ENCODE results near the gene IDH3G. TPM values are rescaled to one million over a fixed set of nuclear protein-coding genes. Genes with fewer than 3 reads are reported as not detected.

The IDH3G gene
- polyA plus RNA-seq, 3 donors = 115 to 201 (median 130) TPM

DNA sequence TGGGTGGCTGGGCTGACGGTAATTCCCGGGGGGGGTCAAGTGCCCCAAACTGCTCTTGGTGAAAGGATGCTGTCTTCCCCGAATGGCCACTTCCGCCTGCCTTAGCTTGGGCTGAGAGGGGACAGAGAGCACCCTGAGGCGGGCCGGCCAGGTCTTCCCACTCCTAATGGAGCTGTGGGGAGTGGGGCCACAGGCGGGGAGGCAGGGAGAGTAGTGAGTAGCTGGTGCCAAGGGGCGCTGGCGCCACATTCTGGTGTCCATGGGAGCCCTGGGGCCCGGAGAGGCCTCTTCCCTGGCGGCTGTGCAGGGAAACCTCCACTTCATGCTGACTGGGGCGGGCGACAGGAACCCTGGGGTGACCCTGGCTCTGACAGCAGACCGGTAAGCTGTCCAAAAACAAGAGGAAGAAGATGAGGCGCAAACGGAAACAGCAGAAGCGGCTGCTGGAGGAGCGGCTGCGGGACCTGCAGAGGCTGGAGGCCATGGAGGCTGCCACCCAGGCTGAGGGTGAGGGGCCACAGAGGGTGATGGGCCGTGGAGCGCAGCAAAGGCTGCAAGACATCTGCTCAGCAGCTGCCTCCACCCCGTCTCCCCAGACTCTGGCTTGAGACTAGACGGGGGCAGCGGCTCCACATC is 10.7 kb downstream of the IDH3G start:
- DNase-seq = no peak
- no peaks in the 10 kb centered on the region for H3K4me1 ChIP-seq (ENCODE audit: control insufficient read depth in 1 of 2, insufficient read depth in 2 of 2, low read length in 2 of 2)
- Mint-ChIP-seq H3K27me3 (ENCODE audit: low read depth in 3 of 3) (peaks cover 15 to 25% (median 18%) of the 10 kb centered on the region in 3 donors), H3K9me3 (peaks cover 0 to 5% (median 0%) of the 10 kb centered on the region in 7 donors), H3K36me3 (peaks cover 27 to 36% of the 10 kb centered on the region in 2 donors), H3K4me1 (no peaks in the 10 kb centered on the region), H3K4me3 (no peak overlapping the region), H3K27ac (peak overlapping the region in 2 of 7 donors; percentile 18 to 64)
- no peak overlapping the region for H3K27ac ChIP-seq (ENCODE audit: low read depth in 1 of 2, low read length in 2 of 2)
- 52% methylated on average over 6 of the region's 24 CpGs for WGBS (ENCODE audit: insufficient coverage)
- H3K4me3 ChIP-seq (replicated peaks in 1 of 3; ENCODE audit: low read depth in 2 of 3, low read length in 3 of 3) = no peak overlapping the region
- H2AFZ ChIP-seq (ENCODE audit: insufficient read depth, low read depth, low read length, poor library complexity, severe bottlenecking) = no peak overlapping the region
- TF ChIP-seq, protein P1, sequence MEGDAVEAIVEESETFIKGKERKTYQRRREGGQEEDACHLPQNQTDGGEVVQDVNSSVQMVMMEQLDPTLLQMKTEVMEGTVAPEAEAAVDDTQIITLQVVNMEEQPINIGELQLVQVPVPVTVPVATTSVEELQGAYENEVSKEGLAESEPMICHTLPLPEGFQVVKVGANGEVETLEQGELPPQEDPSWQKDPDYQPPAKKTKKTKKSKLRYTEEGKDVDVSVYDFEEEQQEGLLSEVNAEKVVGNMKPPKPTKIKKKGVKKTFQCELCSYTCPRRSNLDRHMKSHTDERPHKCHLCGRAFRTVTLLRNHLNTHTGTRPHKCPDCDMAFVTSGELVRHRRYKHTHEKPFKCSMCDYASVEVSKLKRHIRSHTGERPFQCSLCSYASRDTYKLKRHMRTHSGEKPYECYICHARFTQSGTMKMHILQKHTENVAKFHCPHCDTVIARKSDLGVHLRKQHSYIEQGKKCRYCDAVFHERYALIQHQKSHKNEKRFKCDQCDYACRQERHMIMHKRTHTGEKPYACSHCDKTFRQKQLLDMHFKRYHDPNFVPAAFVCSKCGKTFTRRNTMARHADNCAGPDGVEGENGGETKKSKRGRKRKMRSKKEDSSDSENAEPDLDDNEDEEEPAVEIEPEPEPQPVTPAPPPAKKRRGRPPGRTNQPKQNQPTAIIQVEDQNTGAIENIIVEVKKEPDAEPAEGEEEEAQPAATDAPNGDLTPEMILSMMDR (IDR thresholded peaks at IDR 0.05) = no peak
- peaks cover 0 to 23% of the 10 kb centered on the region in 2 donors for H3K27me3 ChIP-seq (ENCODE audit: control insufficient read depth in 2 of 2, insufficient read depth in 2 of 2, low read length in 2 of 2)
- peaks cover 32 to 33% of the 10 kb centered on the region in 2 donors for H3K36me3 ChIP-seq (replicated peaks in 1 of 2; ENCODE audit: control insufficient read depth in 1 of 2, insufficient read depth in 2 of 2, low read length in 2 of 2)
- no peaks in the 10 kb centered on the region for H3K79me2 ChIP-seq (ENCODE audit: insufficient read depth, low read length)
- no peaks in the 10 kb centered on the region for H3K9me3 ChIP-seq (replicated peaks in 1 of 2; ENCODE audit: control insufficient read depth in 1 of 2, insufficient read depth in 1 of 2, low read length in 2 of 2)
- intact Hi-C loops (cut with micrococcal nuclease) = no loop called here
- H4K20me1 ChIP-seq (ENCODE audit: insufficient read depth, low read length) = peaks cover 14% of the 10 kb centered on the region
- H3K9ac ChIP-seq (ENCODE audit: insufficient read depth, low read length, poor library complexity, severe bottlenecking) = no peak overlapping the region
- no peak overlapping the region for H3K4me2 ChIP-seq (replicated peaks; ENCODE audit: extremely low read depth, low read length, poor library complexity, severe bottlenecking)

DNA sequence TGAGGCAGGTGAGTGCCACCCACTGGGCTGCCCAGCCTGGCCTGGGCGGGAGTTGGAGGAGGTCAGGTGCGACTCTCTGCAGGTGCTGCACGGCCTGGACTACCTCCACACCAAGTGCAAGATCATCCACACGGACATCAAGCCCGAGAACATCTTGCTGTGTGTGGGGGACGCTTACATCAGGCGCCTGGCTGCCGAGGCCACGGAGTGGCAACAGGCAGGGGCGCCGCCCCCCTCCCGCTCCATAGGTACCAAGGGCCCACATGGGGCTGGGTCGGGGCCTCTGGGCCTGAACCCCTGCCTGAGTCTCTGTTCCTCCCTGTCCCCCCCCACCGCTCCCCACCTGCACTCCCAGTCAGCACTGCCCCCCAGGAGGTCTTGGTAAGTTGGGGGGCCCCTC is 11.3 kb downstream of the IDH3G start:
- no CpG with 5 or more reads among the region's 14 CpGs for WGBS (ENCODE audit: insufficient coverage)
- H3K27me3 ChIP-seq (ENCODE audit: control insufficient read depth in 2 of 2, insufficient read depth in 2 of 2, low read length in 2 of 2) = peaks cover 0 to 23% of the 10 kb centered on the region in 2 donors
- H3K4me1 ChIP-seq (ENCODE audit: control insufficient read depth in 1 of 2, insufficient read depth in 2 of 2, low read length in 2 of 2) = no peaks in the 10 kb centered on the region
- no peak overlapping the region for H2AFZ ChIP-seq (ENCODE audit: insufficient read depth, low read depth, low read length, poor library complexity, severe bottlenecking)
- Mint-ChIP-seq H3K27me3 (ENCODE audit: low read depth in 3 of 3) (peaks cover 15 to 27% (median 18%) of the 10 kb centered on the region in 3 donors), H3K36me3 (peaks cover 23 to 32% of the 10 kb centered on the region in 2 donors), H3K4me1 (no peaks in the 10 kb centered on the region), H3K27ac (no peak overlapping the region), H3K4me3 (no peak overlapping the region), H3K9me3 (peaks cover 0 to 6% (median 0%) of the 10 kb centered on the region in 7 donors)
- no peak overlapping the region for H3K27ac ChIP-seq (ENCODE audit: low read depth in 1 of 2, low read length in 2 of 2)
- peaks cover 26 to 28% of the 10 kb centered on the region in 2 donors for H3K36me3 ChIP-seq (replicated peaks in 1 of 2; ENCODE audit: control insufficient read depth in 1 of 2, insufficient read depth in 2 of 2, low read length in 2 of 2)
- peaks cover 10% of the 10 kb centered on the region for H4K20me1 ChIP-seq (ENCODE audit: insufficient read depth, low read length)
- intact Hi-C loops (cut with micrococcal nuclease) = no loop called here
- H3K9me3 ChIP-seq (replicated peaks in 1 of 2; ENCODE audit: control insufficient read depth in 1 of 2, insufficient read depth in 1 of 2, low read length in 2 of 2) = no peaks in the 10 kb centered on the region
- H3K4me2 ChIP-seq (replicated peaks; ENCODE audit: extremely low read depth, low read length, poor library complexity, severe bottlenecking) = no peak overlapping the region
- H3K9ac ChIP-seq (ENCODE audit: insufficient read depth, low read length, poor library complexity, severe bottlenecking) = no peak overlapping the region
- H3K79me2 ChIP-seq (ENCODE audit: insufficient read depth, low read length) = no peaks in the 10 kb centered on the region
- no peak for DNase-seq
- no peak overlapping the region for H3K4me3 ChIP-seq (replicated peaks in 1 of 3; ENCODE audit: low read depth in 2 of 3, low read length in 3 of 3)
- TF ChIP-seq, protein P1 (IDR thresholded peaks at IDR 0.05) = no peak
